ENCODE data around the gene SP7.

Gene SP7

GRCh38 chr12:53279888-53280498 lies 56.2 kb downstream of the SP7 start:
- Histone ChIP-seq H3K36me3 (ENCODE audit: control insufficient read depth, insufficient read depth, low read length) (no peaks in the 10 kb centered on the region), H3K9ac (ENCODE audit: low read length) (no peak overlapping the region), H3K4me1 (ENCODE audit: control insufficient read depth, insufficient read depth, low read length) (no peaks in the 10 kb centered on the region), H3K27me3 (ENCODE audit: control insufficient read depth, insufficient read depth, low read length) (no peaks in the 10 kb centered on the region), H3K4me3 (ENCODE audit: low read length) (no peak overlapping the region), H3K9me3 (ENCODE audit: control insufficient read depth, low read length) (no peaks in the 10 kb centered on the region)

DNA sequence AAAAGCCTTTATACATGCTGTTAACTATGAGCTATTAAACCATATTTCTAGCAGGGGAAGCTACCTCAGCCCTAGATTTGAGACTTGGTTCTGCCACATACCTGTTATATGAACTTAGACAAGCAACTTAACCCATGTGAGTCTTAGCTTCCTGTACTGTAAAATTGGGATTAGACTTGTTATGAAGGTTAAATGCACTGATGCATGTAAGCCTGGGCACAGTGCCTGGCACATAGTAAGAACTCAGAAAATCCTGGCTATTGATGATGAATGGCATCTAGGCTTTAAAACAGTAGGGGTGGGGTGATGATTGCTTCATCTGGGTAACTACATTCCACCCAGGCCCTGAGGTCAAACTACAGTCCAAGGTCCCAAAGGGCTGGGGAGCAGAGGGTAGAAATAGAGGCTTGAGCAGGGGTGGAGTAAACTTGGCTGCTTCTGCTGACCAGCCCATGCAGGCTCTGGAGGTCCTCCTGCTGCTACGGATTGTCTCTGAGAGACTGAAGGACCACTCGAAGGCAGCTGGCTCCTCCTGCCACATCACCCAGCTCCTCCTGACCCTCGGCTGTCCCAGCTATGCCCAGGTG lies 56.8 kb downstream of the SP7 start:
- H3K27me3 ChIP-seq (ENCODE audit: control insufficient read depth, insufficient read depth, low read length), result no peaks in the 10 kb centered on the region
- no peak overlapping the region for H3K9ac ChIP-seq (ENCODE audit: low read length)
- no peaks in the 10 kb centered on the region for H3K9me3 ChIP-seq (ENCODE audit: control insufficient read depth, low read length)
- no peaks in the 10 kb centered on the region for H3K36me3 ChIP-seq (ENCODE audit: control insufficient read depth, insufficient read depth, low read length)
- no peaks in the 10 kb centered on the region for H3K4me1 ChIP-seq (ENCODE audit: control insufficient read depth, insufficient read depth, low read length)
- no peak overlapping the region for H3K4me3 ChIP-seq (ENCODE audit: low read length)

DNA sequence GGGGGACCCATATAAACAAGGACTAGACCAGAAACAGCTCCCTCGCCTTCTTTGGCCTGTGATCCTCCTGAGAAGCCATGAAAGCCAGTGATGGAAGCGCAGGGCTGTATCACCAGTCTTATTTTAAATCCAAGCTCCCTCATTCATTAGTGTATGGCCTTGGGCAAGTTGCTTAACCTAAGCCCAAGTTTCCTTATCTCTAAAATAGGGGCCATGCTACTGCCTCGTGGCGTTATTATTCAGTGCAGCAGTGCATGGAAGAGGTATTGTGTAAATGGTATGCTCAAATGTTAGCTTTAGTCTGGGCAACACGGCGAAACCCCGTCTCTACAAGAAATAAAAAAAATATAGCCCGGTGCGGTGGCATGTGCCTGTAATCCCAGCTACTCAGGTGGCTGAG lies 58.2 kb downstream of the SP7 start:
- H3K9me3 ChIP-seq (ENCODE audit: control insufficient read depth, low read length), result no peaks in the 10 kb centered on the region
- no peaks in the 10 kb centered on the region for H3K36me3 ChIP-seq (ENCODE audit: control insufficient read depth, insufficient read depth, low read length)
- no peaks in the 10 kb centered on the region for H3K4me1 ChIP-seq (ENCODE audit: control insufficient read depth, insufficient read depth, low read length)

More for the DNA sequence above, 58.2 kb downstream of the SP7 start:
- Histone ChIP-seq H3K9ac (ENCODE audit: low read length) (no peak overlapping the region), H3K27me3 (ENCODE audit: control insufficient read depth, insufficient read depth, low read length) (no peaks in the 10 kb centered on the region), H3K4me3 (ENCODE audit: low read length) (no peak overlapping the region)

All from mucosa of stomach (tissue), 1 donor.